MM.1S (cell line): ENCODE data around the gene WNT4.

ENCODE experiments used
- DNase-seq: peaks from one replicate; pipeline ENCODE4 v3.0.0-alpha.2; 2015
- H2AFZ ChIP-seq: fragments of 300-600 bp; sonication (generic); 2 replicates; pipeline ENCODE4 v1.6.0; 2016; ENCODE audit warnings: antibody characterized with exemption, low read length
- H3F3A ChIP-seq: fragments of 300-600 bp; sonication (generic); 2 replicates; pipeline ENCODE4 v1.6.1; 2016; ENCODE audit warnings: mild to moderate bottlenecking, antibody characterized with exemption, low read length, moderate library complexity, mixed read lengths; ENCODE audit not compliant: insufficient read depth
- H3K27ac ChIP-seq: fragments of 300-600 bp; sonication (generic); 2 replicates; pipeline ENCODE4 v1.5.1; 2016; ENCODE audit warnings: mild to moderate bottlenecking, low read length
- H3K27me3 ChIP-seq: fragments of 300-600 bp; sonication (generic); replicated peaks from 2 replicates; pipeline ENCODE4 v1.6.0; 2016; ENCODE audit warnings: low read length; ENCODE audit not compliant: insufficient read depth
- H3K36me3 ChIP-seq: fragments of 300-600 bp; sonication (generic); replicated peaks from 2 replicates; pipeline ENCODE4 v1.6.1; 2016; ENCODE audit warnings: mild to moderate bottlenecking, low read length, mixed read lengths; ENCODE audit not compliant: insufficient read depth
- H3K4me1 ChIP-seq: fragments of 300-600 bp; sonication (generic); 2 replicates; pipeline ENCODE4 v1.6.1; 2016; ENCODE audit warnings: low read length, mixed read lengths
- H3K4me2 ChIP-seq: fragments of 300-600 bp; sonication (generic); 2 replicates; pipeline ENCODE4 v1.6.0; 2016; ENCODE audit warnings: low read depth, low read length
- H3K4me3 ChIP-seq: fragments of 300-600 bp; sonication (generic); 2 replicates; pipeline ENCODE4 v1.5.1; 2016; ENCODE audit warnings: low read length, mixed read lengths
- H3K79me2 ChIP-seq: fragments of 300-600 bp; sonication (generic); 2 replicates; pipeline ENCODE4 v1.6.1; 2016; ENCODE audit warnings: mixed run types, low read length, mixed read lengths
- H3K9ac ChIP-seq: fragments of 300-600 bp; sonication (generic); 2 replicates; pipeline ENCODE4 v1.6.1; 2016; ENCODE audit warnings: low read length, mixed read lengths
- H3K9me2 ChIP-seq: fragments of 300-600 bp; sonication (generic); replicated peaks from 2 replicates; pipeline ENCODE4 v1.6.1; 2016; ENCODE audit warnings: mild to moderate bottlenecking, low read length, mixed read lengths; ENCODE audit not compliant: insufficient read depth
- H3K9me3 ChIP-seq: fragments of 300-600 bp; sonication (generic); replicated peaks from 2 replicates; pipeline ENCODE4 v1.6.1; 2016; ENCODE audit warnings: mild to moderate bottlenecking, low read length, mixed read lengths; ENCODE audit not compliant: insufficient read depth
- H4K20me1 ChIP-seq: fragments of 300-600 bp; sonication (generic); 2 replicates; pipeline ENCODE4 v1.6.1; 2016; ENCODE audit warnings: mild to moderate bottlenecking, low read length, moderate library complexity, mixed read lengths; ENCODE audit not compliant: insufficient read depth
- CTCF ChIP-seq: fragments of 300-600 bp; sonication (generic); IDR thresholded peaks from 2 replicates; pipeline ENCODE4 v1.5.1; 2016; ENCODE audit warnings: antibody characterized with exemption, low read length, mixed read lengths
- EZH2 ChIP-seq: fragments of 300-600 bp; sonication (generic); optimal IDR thresholded peaks from 2 replicates; pipeline ENCODE3; 2017; ENCODE audit warnings: low read depth, mild to moderate bottlenecking, antibody characterized with exemption, low read length, mixed read lengths
- EZH2phosphoT487 ChIP-seq: fragments of 300-600 bp; sonication (generic); IDR thresholded peaks from 2 replicates; pipeline ENCODE4 v1.6.1; 2018; ENCODE audit warnings: antibody characterized with exemption, low read length

The WNT4 gene

DNA sequence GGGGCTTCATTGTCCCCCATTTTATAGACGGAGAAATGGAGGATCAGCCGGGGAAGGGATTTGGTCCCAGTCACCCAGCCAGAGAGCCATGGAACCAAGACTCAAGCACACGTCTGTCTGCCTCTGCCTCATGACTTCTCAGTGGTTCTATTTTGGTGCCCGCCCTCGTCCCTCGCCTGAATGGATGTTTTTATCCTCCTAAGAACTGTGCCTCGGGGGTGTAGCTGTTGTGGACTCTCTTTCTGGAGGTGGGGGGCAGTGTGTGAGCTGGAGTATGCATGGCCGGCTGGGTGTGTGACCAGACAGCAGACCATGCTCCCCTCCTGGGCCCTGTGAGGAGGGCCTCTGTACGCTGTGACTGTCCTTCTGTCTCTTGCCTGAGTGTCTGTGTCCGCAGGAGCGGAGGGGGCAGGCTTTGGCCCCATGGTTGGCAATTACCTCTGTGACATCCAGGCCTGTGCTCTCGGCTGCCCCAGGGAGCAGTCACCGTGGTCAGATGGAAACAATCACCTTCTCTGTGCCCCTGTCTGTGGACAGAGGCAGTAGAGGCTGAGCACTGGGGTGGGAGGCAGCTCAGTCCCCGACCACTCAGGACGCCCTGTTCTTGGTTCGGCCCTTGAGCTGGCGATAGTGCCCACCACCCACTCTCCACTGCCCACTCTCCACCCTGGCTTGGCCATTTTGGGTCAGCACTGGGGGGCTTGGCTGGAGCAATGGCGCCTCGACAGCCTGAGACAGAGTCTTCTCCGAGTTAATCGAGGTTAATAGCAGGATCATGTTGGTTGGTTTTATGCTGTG, 20.4 kb downstream of the WNT4 start:
- H3K9me2 ChIP-seq = no peaks in the 10 kb centered on the region
- no peak overlapping the region for H3K27ac ChIP-seq
- H3K27me3 ChIP-seq = no peaks in the 10 kb centered on the region
- TF ChIP-seq CTCF = no peak
- no peak for TF ChIP-seq EZH2
- TF ChIP-seq EZH2phosphoT487 = no peak
- H3K9ac ChIP-seq = no peak overlapping the region
- H3F3A ChIP-seq = peaks cover 11% of the 10 kb centered on the region
- H3K79me2 ChIP-seq = no peaks in the 10 kb centered on the region
- no peak for DNase-seq
- peaks cover 22% of the 10 kb centered on the region for H3K4me1 ChIP-seq
- no peak overlapping the region for H2AFZ ChIP-seq
- 0 out of 2 replicates have a peak, but pooled peaks cover 4% of the 10 kb centered on the region for H4K20me1 ChIP-seq
- H3K4me3 ChIP-seq = no peak overlapping the region
- no peak overlapping the region for H3K4me2 ChIP-seq
- no peaks in the 10 kb centered on the region for H3K36me3 ChIP-seq
- no peaks in the 10 kb centered on the region for H3K9me3 ChIP-seq

- H2AFZ ChIP-seq = no peak overlapping the region
- no peak overlapping the region for H3K4me3 ChIP-seq
- no peaks in the 10 kb centered on the region for H3K79me2 ChIP-seq
- H3K36me3 ChIP-seq = no peaks in the 10 kb centered on the region
- no peaks in the 10 kb centered on the region for H3K27me3 ChIP-seq
- 0 out of 2 replicates have a peak, but pooled peaks cover 4% of the 10 kb centered on the region for H4K20me1 ChIP-seq
- no peaks in the 10 kb centered on the region for H3K9me3 ChIP-seq
- no peak overlapping the region for H3K9ac ChIP-seq
- peaks cover 26% of the 10 kb centered on the region for H3K4me1 ChIP-seq
- no peak overlapping the region for H3K4me2 ChIP-seq
- H3F3A ChIP-seq = peaks cover 11% of the 10 kb centered on the region
- no peak for DNase-seq
- TF ChIP-seq EZH2 = no peak
- TF ChIP-seq CTCF = no peak
- no peak for TF ChIP-seq EZH2phosphoT487
- no peaks in the 10 kb centered on the region for H3K9me2 ChIP-seq
- H3K27ac ChIP-seq = no peak overlapping the region
Observed at GRCh38 chr1:22121421-22121911, 21.4 kb downstream of the WNT4 start.

GRCh38 chr1:22120469-22120790, 22.5 kb downstream of the WNT4 start:
- Histone ChIP-seq H3F3A (peaks cover 11% of the 10 kb centered on the region), H3K9me2 (no peaks in the 10 kb centered on the region), H3K9ac (no peak overlapping the region), H3K27ac (no peak overlapping the region), H3K4me3 (no peak overlapping the region), H2AFZ (no peak overlapping the region), H4K20me1 (0 out of 2 replicates have a peak, but pooled peaks cover 4% of the 10 kb centered on the region), H3K27me3 (no peaks in the 10 kb centered on the region), H3K4me2 (no peak overlapping the region), H3K79me2 (no peaks in the 10 kb centered on the region), H3K4me1 (peaks cover 35% of the 10 kb centered on the region), H3K36me3 (no peaks in the 10 kb centered on the region), H3K9me3 (no peaks in the 10 kb centered on the region)
- DNase-seq = no peak
- no peak for TF ChIP-seq EZH2
- no peak for TF ChIP-seq EZH2phosphoT487
- TF ChIP-seq CTCF = no peak
